GM12875 (cell line): ENCODE data around the gene MID1.
"Not testable (repeated sequence)": the region's sequence is repeated elsewhere in the genome, so short reads cannot be mapped to it uniquely, and the experiment has no call there.

Experiments used
- H3K4me3 ChIP-seq: one replicate; pipeline ENCODE4 v1.5.1; 2011; ENCODE audit warnings: low read depth, low read length, control low read depth
- TF ChIP-seq, protein P1 (sequence below): IDR thresholded peaks from 2 replicates; pipeline ENCODE4 v1.5.1; 2011; ENCODE audit warnings: low read depth, mild to moderate bottlenecking, control low read depth, inconsistent platforms, low read length, moderate library complexity, borderline replicate concordance; ENCODE audit not compliant: insufficient read depth

Gene MID1

GRCh38 chrX:10607233-10607632 is 13.2 kb downstream of the MID1 start:
- no peak overlapping the region for H3K4me3 ChIP-seq
- TF ChIP-seq, protein P1, sequence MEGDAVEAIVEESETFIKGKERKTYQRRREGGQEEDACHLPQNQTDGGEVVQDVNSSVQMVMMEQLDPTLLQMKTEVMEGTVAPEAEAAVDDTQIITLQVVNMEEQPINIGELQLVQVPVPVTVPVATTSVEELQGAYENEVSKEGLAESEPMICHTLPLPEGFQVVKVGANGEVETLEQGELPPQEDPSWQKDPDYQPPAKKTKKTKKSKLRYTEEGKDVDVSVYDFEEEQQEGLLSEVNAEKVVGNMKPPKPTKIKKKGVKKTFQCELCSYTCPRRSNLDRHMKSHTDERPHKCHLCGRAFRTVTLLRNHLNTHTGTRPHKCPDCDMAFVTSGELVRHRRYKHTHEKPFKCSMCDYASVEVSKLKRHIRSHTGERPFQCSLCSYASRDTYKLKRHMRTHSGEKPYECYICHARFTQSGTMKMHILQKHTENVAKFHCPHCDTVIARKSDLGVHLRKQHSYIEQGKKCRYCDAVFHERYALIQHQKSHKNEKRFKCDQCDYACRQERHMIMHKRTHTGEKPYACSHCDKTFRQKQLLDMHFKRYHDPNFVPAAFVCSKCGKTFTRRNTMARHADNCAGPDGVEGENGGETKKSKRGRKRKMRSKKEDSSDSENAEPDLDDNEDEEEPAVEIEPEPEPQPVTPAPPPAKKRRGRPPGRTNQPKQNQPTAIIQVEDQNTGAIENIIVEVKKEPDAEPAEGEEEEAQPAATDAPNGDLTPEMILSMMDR = no peak

GRCh38 chrX:10603612-10604011 is 16.8 kb downstream of the MID1 start:
- TF ChIP-seq, protein P1 = no peak
- no peak overlapping the region for H3K4me3 ChIP-seq

DNA sequence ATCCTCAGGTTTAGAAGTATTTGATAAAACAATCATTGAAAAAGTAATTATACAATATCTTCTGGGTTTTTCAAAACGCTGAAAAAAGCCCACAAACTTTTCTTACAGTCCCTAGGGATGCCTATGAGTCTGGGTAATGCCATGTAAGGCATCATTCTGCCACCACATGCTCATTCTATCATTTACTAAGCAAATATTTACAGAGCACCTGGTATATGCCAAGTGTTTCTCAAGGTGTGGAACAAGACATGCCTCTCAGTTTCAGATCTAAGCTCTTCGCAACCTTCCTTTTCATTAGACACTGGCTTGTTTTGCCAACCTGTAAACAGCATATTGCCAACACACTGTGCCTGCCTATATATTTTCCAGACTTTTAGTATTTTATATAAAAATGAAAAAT is 17.7 kb downstream of the MID1 start:
- TF ChIP-seq, protein P1 = no peak
- no peak overlapping the region for H3K4me3 ChIP-seq

GRCh38 chrX:10600479-10600878 is 19.9 kb downstream of the MID1 start:
- no peak overlapping the region for H3K4me3 ChIP-seq
- TF ChIP-seq, protein P1 = no peak

DNA sequence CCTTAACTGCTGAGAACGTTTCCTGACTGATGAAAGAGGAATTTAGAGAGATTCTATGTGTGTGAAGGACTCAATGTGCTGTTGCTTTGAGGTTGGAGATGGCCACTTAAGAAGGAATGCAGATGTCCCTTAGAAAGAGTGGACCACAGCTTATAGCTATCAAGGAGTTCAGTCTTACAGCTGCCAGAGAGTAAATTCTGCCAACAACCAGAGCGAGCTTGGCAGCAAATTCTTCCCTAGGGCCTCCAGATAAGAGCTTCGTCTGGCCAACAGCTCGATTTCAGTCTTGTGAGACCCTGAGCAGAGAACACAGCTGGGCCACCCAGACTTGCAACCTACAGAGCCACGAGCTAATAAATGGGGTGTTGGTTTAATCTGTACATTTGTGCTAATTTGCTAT is 21.8 kb downstream of the MID1 start:
- TF ChIP-seq, protein P1 = no peak

GRCh38 chrX:10597871-10598270 is 22.5 kb downstream of the MID1 start:
- TF ChIP-seq, protein P1 = peak; percentile 65

More for the DNA sequence above, 21.8 kb downstream of the MID1 start:
- H3K4me3 ChIP-seq = no peak overlapping the region

DNA sequence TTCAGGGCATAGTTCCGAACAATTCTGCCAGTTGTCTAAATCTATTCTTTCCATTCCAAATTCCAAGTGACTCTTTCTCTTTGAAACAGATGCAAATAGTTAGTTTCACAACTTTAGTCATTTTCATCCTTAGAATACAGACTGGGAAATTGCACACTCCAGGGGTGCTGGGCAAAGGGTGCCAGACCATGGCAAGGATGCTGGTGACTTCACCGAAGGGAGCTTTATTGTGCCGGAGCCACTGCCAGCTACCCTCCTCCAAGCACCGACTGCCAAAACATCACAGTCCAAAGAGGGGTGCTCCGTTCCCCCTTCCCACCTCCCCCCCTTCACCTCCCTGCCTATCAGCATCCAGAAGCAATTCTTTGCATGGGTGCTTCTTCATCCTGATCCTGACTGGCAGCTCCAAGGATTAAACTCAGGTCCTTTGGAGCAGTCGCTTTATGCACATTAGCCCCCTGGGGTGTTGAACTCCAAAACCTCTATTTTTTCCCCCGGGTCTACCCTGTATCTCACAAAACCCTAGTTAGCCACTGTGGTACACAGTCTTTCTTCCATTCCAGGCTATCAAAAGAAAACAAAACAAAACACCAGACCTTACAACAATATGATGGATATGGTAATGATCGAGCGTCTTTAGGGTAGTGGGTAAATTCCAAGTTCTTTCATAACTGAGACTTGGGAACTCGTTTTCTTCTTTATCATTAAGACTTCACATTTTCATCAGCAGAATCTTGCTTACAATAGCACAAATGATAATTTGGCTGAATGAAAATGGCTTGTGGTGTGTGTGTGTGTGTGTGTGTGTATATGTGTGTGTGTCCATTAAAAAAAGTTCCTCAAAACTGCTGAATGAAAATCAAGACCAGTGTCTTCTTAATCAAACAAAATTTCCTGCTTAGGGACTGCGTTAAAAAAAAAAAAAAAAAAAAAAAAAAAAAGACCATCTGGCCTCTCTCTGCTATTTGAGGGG is 28.7 kb downstream of the MID1 start:
- TF ChIP-seq, protein P1 = no peak
- no peak overlapping the region for H3K4me3 ChIP-seq

More at GRCh38 chrX:10597871-10598270, 22.5 kb downstream of the MID1 start:
- no peak overlapping the region for H3K4me3 ChIP-seq

DNA sequence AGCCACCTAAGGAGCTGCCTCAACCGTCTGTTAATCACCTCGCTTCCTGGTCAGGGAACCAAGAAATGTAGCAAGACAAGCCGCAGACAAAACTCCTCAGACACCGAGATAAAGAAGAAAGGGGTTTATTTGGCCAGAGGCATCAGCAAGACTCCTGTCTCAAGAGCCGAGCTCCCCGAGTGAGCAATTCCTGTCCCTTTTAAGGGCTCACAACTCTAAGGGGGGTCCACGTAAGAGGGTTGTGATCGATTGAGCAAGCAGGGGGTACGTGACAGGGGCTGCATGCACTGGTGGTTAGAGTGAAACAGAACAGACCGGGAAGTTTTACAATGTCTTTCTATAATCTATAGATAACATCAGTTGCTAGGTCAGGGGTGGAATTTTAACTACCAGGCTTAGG is 30.6 kb downstream of the MID1 start:
- H3K4me3 ChIP-seq = not testable (repeated sequence)
